ENCODE data around the gene SPSB1. TPM values are rescaled to one million over a fixed set of nuclear protein-coding genes. Genes with fewer than 3 reads are reported as not detected.

The SPSB1 gene
- total RNA-seq, 1 donor from 2014 or later = 1.3 TPM

DNA sequence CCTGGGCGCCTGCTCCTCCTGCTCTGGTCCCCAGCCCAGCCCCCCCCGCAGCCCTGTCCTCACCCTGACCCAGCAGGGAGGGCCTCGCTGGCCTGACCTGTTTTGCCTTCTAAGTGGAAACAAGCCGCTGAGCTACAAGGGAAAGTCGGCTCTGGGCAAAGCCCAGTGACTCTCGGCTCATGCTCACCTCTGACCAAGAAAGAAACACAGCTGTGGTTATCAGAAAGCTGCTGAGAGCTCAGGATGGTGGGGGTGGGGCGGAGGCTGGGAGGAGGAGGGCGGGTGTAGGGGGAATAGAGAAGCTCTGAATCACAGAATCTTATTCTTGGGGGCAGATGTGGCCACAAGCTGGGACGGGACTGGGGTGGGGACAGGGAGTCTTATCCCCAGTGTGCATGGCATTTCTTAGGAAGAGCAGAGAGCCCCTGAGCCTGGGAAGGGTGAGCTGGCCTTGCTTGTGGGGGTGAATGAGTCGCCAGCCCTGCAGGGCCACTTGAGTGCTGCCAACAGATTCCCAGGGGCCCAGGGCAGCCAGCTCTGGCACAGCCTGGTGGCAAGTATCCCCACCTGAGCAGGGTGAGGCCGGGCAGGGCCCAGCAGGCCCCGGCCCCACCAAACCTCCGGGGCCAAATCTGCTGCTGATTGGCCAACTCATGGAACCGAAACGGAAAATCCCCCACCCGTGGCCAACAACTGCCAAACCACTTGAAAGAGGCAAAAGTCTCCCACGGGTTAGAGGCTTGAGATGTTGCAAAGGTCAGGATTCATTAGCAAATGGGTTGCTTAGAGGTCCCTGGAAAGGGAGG is 120.6 kb downstream of the SPSB1 start:
- no peak for DNase-seq (ENCODE audit: low read depth, low spot score)
- Mint-ChIP-seq H3K27ac (ENCODE audit: unreplicated experiment) (no peak overlapping the region), H3K9me3 (peaks cover 6% of the 10 kb centered on the region), H3K4me1 (no peaks in the 10 kb centered on the region), H3K27me3 (ENCODE audit: low read depth) (no peaks in the 10 kb centered on the region), H3K36me3 (ENCODE audit: low read depth) (no peaks in the 10 kb centered on the region), H3K4me3 (no peak overlapping the region)
- no peak for TF ChIP-seq CTCF (conservative IDR thresholded peaks at IDR 0.05)

GRCh38 chr1:9413877-9414213 is 121.2 kb downstream of the SPSB1 start:
- peaks cover 6% of the 10 kb centered on the region for H3K9me3 Mint-ChIP-seq
- no peaks in the 10 kb centered on the region for H3K4me1 Mint-ChIP-seq
- H3K27ac Mint-ChIP-seq (ENCODE audit: unreplicated experiment) = no peak overlapping the region
- H3K36me3 Mint-ChIP-seq (ENCODE audit: low read depth) = no peaks in the 10 kb centered on the region
- no peak for DNase-seq (ENCODE audit: low read depth, low spot score)
- H3K4me3 Mint-ChIP-seq = no peak overlapping the region
- H3K27me3 Mint-ChIP-seq (ENCODE audit: low read depth) = no peaks in the 10 kb centered on the region
- TF ChIP-seq CTCF (conservative IDR thresholded peaks at IDR 0.05) = no peak

DNA sequence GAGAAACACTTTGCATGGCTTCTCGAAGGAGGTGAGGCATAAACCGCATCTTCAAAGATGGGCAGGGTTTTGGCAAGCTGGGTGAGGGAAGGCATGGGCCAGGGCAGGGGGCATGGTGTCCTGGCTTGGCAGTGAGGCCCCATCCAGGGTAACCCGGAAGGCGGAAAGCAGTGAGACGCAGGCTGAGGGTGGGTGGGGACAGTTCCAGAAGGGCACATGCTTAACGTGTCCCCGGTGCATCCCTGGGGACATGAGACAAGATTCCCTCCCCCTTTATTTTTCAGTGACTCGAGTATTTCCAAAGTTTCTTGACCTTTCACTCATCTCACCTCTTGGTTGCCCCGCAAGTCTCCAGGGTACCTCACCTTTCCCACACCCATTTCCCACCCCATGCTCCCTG is 123.8 kb downstream of the SPSB1 start:
- peaks cover 4% of the 10 kb centered on the region for H3K27me3 Mint-ChIP-seq (ENCODE audit: low read depth)

DNA sequence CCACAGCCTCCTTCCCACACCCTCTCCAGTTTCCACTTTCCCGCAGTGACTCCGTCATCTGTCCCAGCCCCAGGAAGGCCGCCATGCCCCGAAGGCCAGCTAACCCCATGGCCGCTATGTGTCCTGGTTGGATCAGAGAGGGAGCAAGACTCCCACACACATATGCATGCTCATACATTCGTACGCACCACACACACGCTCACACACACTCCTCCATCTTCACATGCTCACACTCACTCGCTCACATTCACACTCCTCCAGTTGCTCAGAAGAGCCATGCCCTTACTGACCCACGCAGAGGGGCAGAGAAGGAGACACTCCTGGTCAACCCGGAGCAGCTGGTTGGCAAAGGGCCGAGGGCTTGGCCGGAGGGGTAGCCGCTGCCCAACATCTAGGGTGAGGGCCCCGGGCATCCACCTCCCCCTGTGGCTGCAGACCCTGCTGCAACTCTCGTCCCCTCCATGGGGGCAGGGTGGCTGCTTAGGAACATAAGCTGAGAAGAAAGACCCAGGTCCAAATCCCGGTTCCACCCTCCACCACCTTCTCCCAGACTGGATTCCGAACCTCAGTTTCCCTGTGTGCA is 124.3 kb downstream of the SPSB1 start:
- H3K36me3 Mint-ChIP-seq (ENCODE audit: low read depth) = no peaks in the 10 kb centered on the region
- H3K27me3 Mint-ChIP-seq (ENCODE audit: low read depth) = peaks cover 4% of the 10 kb centered on the region
- no peaks in the 10 kb centered on the region for H3K9me3 Mint-ChIP-seq
- H3K4me3 Mint-ChIP-seq = no peak overlapping the region
- H3K27ac Mint-ChIP-seq (ENCODE audit: unreplicated experiment) = no peak overlapping the region
- no peak for DNase-seq (ENCODE audit: low read depth, low spot score)
- no peaks in the 10 kb centered on the region for H3K4me1 Mint-ChIP-seq
- no peak for TF ChIP-seq CTCF (conservative IDR thresholded peaks at IDR 0.05)

More for the DNA sequence above, 123.8 kb downstream of the SPSB1 start:
- Mint-ChIP-seq H3K4me1 (no peaks in the 10 kb centered on the region), H3K4me3 (no peak overlapping the region), H3K36me3 (ENCODE audit: low read depth) (no peaks in the 10 kb centered on the region), H3K27ac (ENCODE audit: unreplicated experiment) (no peak overlapping the region), H3K9me3 (no peaks in the 10 kb centered on the region)
- DNase-seq (ENCODE audit: low read depth, low spot score) = no peak
- no peak for TF ChIP-seq CTCF (conservative IDR thresholded peaks at IDR 0.05)

DNA sequence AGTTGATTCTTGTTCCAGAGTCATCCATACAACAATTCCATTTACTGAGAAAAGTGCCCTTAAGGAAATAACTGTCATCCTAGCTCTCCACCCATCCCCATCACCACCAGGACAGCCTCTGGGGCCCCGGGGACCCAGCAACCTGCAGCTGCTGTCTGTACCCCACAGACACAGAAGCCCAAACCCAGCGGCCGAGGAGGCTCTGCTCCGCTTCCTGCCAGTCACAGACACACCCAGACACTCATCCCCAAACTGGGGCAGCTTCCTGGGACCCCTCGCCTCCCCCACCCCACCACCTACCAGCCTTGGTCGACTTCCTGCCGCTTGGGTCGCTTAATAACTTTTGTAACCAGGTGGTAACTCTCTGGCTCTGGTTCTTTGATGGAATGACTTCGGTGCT is 125.0 kb downstream of the SPSB1 start:
- H3K36me3 Mint-ChIP-seq (ENCODE audit: low read depth) = no peaks in the 10 kb centered on the region
- no peak overlapping the region for H3K4me3 Mint-ChIP-seq
- TF ChIP-seq CTCF (conservative IDR thresholded peaks at IDR 0.05) = no peak
- DNase-seq (ENCODE audit: low read depth, low spot score) = no peak
- peaks cover 6% of the 10 kb centered on the region for H3K27me3 Mint-ChIP-seq (ENCODE audit: low read depth)
- H3K9me3 Mint-ChIP-seq = no peaks in the 10 kb centered on the region
- no peak overlapping the region for H3K27ac Mint-ChIP-seq (ENCODE audit: unreplicated experiment)
- no peaks in the 10 kb centered on the region for H3K4me1 Mint-ChIP-seq
